Activated T-helper 1 cell treated with anti-CD3 and anti-CD28 coated beads, Interleukin-12 subunit alpha, Interleukin-12 subunit beta, Interleukin-2, Interleukin-4 antibody, amounts not matched to agents 30 ng/mL and 10 ng/mL and 1 ng/mL, durations not matched to agents 14 hours and 24 hours and 36 hours (primary cell): ENCODE measurements around the gene RNU1-3. TPM values are rescaled to one million over a fixed set of nuclear protein-coding genes. Genes with fewer than 3 reads are reported as not detected.
"Not testable (repeated sequence)": the region's sequence is repeated elsewhere in the genome, so short reads cannot be mapped to it uniquely, and the experiment has no call there.

Experiments
- DNase-seq: peaks from one replicate; pipeline ENCODE4 v3.0.0; 2021; ENCODE audit warnings: low spot score
- H3K27ac Mint-ChIP-seq: one replicate; pipeline ENCODE4 v1.8.0; 2021; ENCODE audit warnings: mild to moderate bottlenecking, mixed read lengths
- H3K27me3 Mint-ChIP-seq: one replicate; pipeline ENCODE4 v1.8.0; 2022; ENCODE audit warnings: mild to moderate bottlenecking, moderate library complexity, mixed read lengths; ENCODE audit not compliant: insufficient read depth
- H3K36me3 Mint-ChIP-seq: one replicate; pipeline ENCODE4 v1.8.0; 2021; ENCODE audit warnings: low read depth, mixed read lengths
- H3K4me1 Mint-ChIP-seq: one replicate; pipeline ENCODE4 v1.8.0; 2021; ENCODE audit warnings: low read depth, mixed read lengths
- H3K4me3 Mint-ChIP-seq: one replicate; pipeline ENCODE4 v1.8.0; 2021; ENCODE audit warnings: mild to moderate bottlenecking, moderate library complexity, mixed read lengths
- H3K9me3 Mint-ChIP-seq: one replicate; pipeline ENCODE4 v1.8.0; 2021; ENCODE audit warnings: mixed read lengths
- intact Hi-C: fragments of 100-400 bp; cut with micrococcal nuclease; formaldehyde crosslinking; loops from one replicate; pipeline ENCODE4 v1.15.1; 2024
- total RNA-seq: library from RNA; stranded (reverse); gene quantifications from 2 replicates; pipeline ENCODE4 v1.2.3, GENCODE V29; 2022

RNU1-3 gene
- total RNA-seq, 1 donor from 2014 or later, result 3,041 TPM

DNA sequence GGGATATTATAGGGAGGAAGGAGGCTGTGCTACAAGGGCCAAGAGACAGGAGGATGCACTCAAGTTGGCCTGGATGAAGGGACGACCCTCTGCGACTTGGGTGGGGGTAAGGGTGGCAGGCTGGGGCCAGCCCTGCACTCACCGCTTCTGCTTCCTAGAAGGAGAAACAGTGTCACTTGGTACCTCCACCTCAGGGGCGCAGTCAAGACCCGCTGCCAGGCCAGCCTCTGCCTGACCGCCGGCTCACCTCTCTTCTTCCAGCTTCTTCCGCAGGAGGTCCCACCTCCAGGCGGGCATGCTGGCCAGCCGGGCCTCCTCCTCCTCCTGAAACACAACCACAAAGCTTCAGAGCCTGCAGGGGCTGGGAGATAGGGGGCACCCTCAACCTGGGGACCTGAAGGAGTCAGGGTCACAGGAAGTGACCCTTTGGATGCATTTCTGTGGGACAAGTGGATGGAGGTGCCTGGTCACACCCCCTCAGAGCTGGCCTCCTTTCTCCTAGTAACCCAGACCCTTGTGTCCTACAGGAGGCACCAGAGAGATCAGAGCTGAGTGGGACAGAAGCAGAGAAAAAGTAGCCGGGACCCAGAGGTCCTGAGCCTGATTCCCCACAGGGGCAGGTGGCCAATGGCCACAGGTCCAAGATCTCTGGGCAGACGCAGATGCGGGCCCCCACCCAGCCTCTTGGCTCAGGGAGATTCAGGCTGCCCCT, 24.4 kb upstream of the RNU1-3 start:
- H3K27ac Mint-ChIP-seq, H3K9me3 Mint-ChIP-seq, H3K36me3 Mint-ChIP-seq, H3K4me1 Mint-ChIP-seq, H3K27me3 Mint-ChIP-seq, DNase-seq, intact Hi-C loops, H3K4me3 Mint-ChIP-seq: not testable (repeated sequence)

DNA sequence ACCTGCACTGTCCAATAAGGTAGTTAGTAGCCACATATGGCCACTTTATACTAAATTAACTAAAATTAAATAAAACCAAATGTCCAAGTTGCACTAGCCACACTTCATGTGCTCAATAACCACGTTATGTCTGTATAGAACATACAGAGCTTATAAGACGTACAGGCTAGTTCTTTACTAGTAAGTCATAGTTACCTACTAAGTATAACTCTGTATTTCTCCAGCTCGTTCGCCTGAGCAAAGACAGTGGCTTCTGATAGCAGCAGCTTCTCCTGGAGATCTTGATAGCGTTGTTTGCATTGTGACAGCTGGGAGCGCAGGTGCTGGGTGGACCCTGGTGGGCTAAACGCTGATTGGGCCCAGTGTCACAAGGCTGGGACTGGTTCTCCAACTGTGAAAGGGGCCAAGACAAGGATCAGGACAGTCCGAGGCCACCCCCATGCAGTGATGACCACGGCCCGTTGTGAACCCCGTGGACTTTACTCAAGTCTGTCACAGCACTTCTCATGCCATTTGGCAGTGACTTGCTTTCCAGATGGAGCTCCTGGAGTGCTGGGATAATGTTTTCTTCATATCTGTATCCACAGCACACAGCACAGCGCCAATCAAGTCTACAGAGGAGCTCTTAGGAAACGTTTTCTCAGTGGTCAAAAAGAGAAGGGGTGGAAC, 20.5 kb upstream of the RNU1-3 start:
- H3K4me3 Mint-ChIP-seq, DNase-seq, H3K36me3 Mint-ChIP-seq, H3K27me3 Mint-ChIP-seq, intact Hi-C loops, H3K27ac Mint-ChIP-seq, H3K4me1 Mint-ChIP-seq, H3K9me3 Mint-ChIP-seq: not testable (repeated sequence)

GRCh38 chr1:16685445-16686371, 19.0 kb upstream of the RNU1-3 start:
- H3K4me3 Mint-ChIP-seq, H3K36me3 Mint-ChIP-seq, H3K27ac Mint-ChIP-seq, H3K27me3 Mint-ChIP-seq, H3K9me3 Mint-ChIP-seq, H3K4me1 Mint-ChIP-seq, DNase-seq, intact Hi-C loops: not testable (repeated sequence)

DNA sequence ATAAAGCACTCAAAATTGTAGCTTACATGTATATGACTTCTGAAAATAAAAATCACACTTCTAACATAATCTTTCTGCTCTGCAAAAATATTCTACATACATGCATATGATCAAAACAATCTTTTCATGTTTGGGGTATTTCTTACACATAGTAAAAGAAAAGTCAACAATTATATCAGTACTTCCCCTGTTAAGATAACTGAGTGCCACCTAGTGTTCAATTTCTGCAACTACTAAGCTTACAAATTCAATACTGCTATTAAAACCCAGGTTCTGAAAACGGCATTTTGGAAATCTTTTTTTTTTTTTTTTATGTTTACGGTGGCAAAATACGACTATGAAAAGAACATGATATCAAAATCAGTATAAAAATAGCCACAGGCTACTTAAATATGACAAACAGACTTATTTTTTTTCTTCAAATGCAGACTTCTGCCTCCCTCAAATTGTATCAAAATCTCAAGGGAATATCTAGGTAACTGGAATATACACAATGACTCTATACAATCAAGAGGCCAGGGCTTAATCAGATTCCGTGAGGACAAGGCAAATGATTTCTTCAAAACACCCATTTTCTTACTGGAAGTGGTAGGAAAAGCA, 18.1 kb upstream of the RNU1-3 start:
- H3K27ac Mint-ChIP-seq, H3K9me3 Mint-ChIP-seq, H3K36me3 Mint-ChIP-seq, intact Hi-C loops, H3K4me1 Mint-ChIP-seq, H3K27me3 Mint-ChIP-seq, H3K4me3 Mint-ChIP-seq, DNase-seq: not testable (repeated sequence)

DNA sequence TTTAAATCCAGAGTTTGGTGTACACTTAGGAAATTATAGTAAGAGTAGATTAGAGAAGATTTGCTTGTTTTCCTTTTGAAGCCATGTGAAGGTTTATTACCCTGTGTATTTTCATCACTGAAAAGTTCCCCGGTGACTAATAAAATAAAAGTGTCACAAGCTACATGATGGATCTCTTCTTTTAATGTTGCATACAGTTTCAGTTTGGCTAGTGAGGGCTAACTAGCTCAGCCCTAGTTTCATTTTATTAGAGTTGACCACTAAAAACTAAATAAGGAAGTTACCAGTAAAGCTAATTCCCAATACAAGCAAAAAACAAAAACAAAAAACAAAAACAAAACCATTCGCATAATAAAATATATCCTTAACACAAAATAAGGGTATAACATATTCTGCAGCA, 17.4 kb upstream of the RNU1-3 start:
- H3K4me3 Mint-ChIP-seq, H3K36me3 Mint-ChIP-seq, intact Hi-C loops, H3K27ac Mint-ChIP-seq, H3K27me3 Mint-ChIP-seq, H3K9me3 Mint-ChIP-seq, H3K4me1 Mint-ChIP-seq, DNase-seq: not testable (repeated sequence)

DNA sequence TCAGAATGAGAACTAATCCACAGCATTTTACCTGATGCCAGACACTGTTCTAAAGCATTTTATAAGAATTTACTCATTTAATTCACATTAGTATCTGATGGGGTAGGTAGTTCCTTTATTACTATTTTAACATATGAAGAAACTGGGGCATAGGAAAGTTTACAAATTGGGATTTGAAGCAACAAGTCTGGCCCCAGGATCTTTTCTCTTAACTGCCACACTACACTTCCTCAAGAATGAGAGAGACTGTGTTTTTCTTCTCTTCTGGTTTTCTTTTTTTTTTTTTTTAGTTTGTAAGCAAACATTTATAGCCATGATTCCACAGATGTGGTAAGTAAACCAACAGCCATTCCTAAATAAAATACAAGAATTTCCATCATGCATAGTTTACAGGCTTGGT, 16.1 kb upstream of the RNU1-3 start:
- intact Hi-C loops, H3K9me3 Mint-ChIP-seq, H3K36me3 Mint-ChIP-seq, H3K27ac Mint-ChIP-seq, H3K4me1 Mint-ChIP-seq, H3K4me3 Mint-ChIP-seq, DNase-seq: not testable (repeated sequence)
- peaks cover 17% of the 10 kb centered on the region for H3K27me3 Mint-ChIP-seq

GRCh38 chr1:16680366-16680765, 13.6 kb upstream of the RNU1-3 start:
- H3K4me1 Mint-ChIP-seq, result not testable (repeated sequence)

GRCh38 chr1:16677552-16678431, 11.0 kb upstream of the RNU1-3 start:
- intact Hi-C loops, result no loop called here
- no peak for DNase-seq
- Mint-ChIP-seq H3K36me3 (no peaks in the 10 kb centered on the region), H3K27ac (peak overlapping the region; percentile 37), H3K9me3 (no peaks in the 10 kb centered on the region), H3K4me3 (no peak overlapping the region), H3K4me1 (no peaks in the 10 kb centered on the region), H3K27me3 (peaks cover 29% of the 10 kb centered on the region)

More at GRCh38 chr1:16680366-16680765, 13.6 kb upstream of the RNU1-3 start:
- H3K9me3 Mint-ChIP-seq, DNase-seq, intact Hi-C loops, H3K36me3 Mint-ChIP-seq, H3K4me3 Mint-ChIP-seq, H3K27ac Mint-ChIP-seq: not testable (repeated sequence)
- peaks cover 27% of the 10 kb centered on the region for H3K27me3 Mint-ChIP-seq

DNA sequence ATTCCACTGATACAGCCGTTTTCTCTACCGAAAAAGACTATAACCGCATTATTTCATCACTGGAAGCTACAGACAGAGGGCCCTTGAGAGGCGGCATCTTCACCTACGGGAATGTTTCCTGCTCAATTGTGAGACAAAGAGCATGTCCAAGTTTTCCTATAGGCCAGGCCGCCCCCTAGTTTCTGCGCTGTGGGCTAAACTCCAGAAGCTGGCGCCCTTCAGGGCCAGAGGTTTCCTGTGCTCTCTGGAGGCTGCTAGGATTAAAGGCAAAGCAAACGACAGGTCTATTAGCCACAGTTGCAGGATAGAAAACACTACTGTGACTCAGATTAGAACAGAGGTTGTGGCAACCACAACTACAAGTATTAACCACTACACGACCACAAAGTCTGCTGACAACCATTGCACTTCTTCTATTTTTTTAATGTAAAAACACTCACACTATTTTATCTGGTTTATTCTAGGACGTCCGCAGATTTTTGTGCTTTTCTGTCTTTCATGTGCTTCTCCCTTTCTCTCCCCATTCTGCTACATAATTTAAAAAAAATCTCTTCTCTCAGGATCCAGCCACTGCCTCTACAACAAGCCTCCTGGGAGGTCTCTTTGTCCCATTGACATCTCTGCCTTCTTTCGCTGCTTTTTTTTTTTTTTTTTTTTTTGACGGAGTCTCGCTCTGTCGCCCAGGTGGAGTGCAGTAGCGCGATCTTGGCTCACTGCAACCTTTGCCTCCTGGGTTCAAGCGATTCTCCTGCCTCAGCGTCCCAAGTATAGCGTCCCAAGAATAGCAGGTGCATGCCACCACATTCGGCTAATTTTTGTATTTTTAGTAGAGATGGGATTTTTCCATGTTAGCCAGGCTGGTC, 10.1 kb upstream of the RNU1-3 start:
- H3K9me3 Mint-ChIP-seq, intact Hi-C loops, H3K36me3 Mint-ChIP-seq, H3K4me1 Mint-ChIP-seq, H3K4me3 Mint-ChIP-seq, DNase-seq: not testable (repeated sequence)
- Mint-ChIP-seq H3K27ac (peak overlapping the region; percentile 55), H3K27me3 (peaks cover 29% of the 10 kb centered on the region)

- H3K4me1 Mint-ChIP-seq, H3K9me3 Mint-ChIP-seq, H3K27ac Mint-ChIP-seq, H3K36me3 Mint-ChIP-seq, H3K4me3 Mint-ChIP-seq, DNase-seq, intact Hi-C loops: not testable (repeated sequence)
- H3K27me3 Mint-ChIP-seq, result peaks cover 29% of the 10 kb centered on the region
Measured at GRCh38 chr1:16675118-16675510, 8.4 kb upstream of the RNU1-3 start.

DNA sequence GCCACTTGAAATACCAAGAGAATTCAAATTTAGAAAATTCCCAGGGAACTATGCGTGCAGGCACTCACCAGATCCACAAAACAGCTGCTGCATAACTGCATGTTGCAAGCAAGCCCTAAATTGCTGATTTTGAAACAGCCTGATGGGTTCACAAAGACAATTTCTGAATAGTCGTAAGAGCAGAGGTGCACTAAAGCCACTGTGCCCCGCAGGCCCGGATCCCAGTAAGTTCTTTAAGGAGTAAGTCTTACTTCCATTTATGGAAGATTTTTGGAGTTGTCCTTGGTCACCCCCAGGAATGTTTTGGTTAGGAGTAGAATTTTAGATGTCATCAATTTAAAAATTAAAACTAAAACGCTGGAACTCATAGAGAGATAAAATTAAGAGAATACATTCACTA, 7.2 kb upstream of the RNU1-3 start:
- peaks cover 22% of the 10 kb centered on the region for H3K27me3 Mint-ChIP-seq
- DNase-seq, H3K4me3 Mint-ChIP-seq, intact Hi-C loops, H3K9me3 Mint-ChIP-seq, H3K27ac Mint-ChIP-seq, H3K4me1 Mint-ChIP-seq, H3K36me3 Mint-ChIP-seq: not testable (repeated sequence)
